Ishikawa (cell line): ENCODE results near the gene GPR78.
A peak's percentile ranks its signal among the peaks of the same experiment; 100 is the strongest.

Source experiments
- CEBPB ChIP-seq: IDR thresholded peaks from 2 replicates; pipeline ENCODE4 v1.6.1; 2012
- CREB1 ChIP-seq: IDR thresholded peaks from 2 replicates; pipeline ENCODE4 v1.6.1; 2012; ENCODE audit warnings: low read depth
- EGR1 ChIP-seq: IDR thresholded peaks from 2 replicates; pipeline ENCODE4 v1.6.1; 2012
- EP300 ChIP-seq: IDR thresholded peaks from 2 replicates; pipeline ENCODE4 v1.6.1; 2012; ENCODE audit warnings: borderline replicate concordance
- FOXM1 ChIP-seq: IDR thresholded peaks from 2 replicates; pipeline ENCODE4 v1.6.1; 2012; ENCODE audit warnings: low read depth, borderline replicate concordance
- MAX ChIP-seq: IDR thresholded peaks from 2 replicates; pipeline ENCODE4 v1.6.1; 2012
- NFIC ChIP-seq: IDR thresholded peaks from 2 replicates; pipeline ENCODE4 v1.6.1; 2012
- RAD21 ChIP-seq: IDR thresholded peaks from 2 replicates; pipeline ENCODE4 v1.6.1; 2012; ENCODE audit warnings: low read depth
- REST ChIP-seq: IDR thresholded peaks from 2 replicates; pipeline ENCODE4 v1.6.1; 2012; ENCODE audit warnings: low read depth, mild to moderate bottlenecking
- TAF1 ChIP-seq: IDR thresholded peaks from 2 replicates; pipeline ENCODE4 v1.6.1; 2012; ENCODE audit warnings: low read depth, mild to moderate bottlenecking
- TCF12 ChIP-seq: IDR thresholded peaks from 2 replicates; pipeline ENCODE4 v1.6.1; 2012; ENCODE audit warnings: low read depth
- TEAD4 ChIP-seq: IDR thresholded peaks from 2 replicates; pipeline ENCODE4 v1.6.1; 2012
- USF1 ChIP-seq: IDR thresholded peaks from 2 replicates; pipeline ENCODE4 v1.6.1; 2012
- YY1 ChIP-seq: IDR thresholded peaks from 2 replicates; pipeline ENCODE4 v1.6.1; 2012; ENCODE audit warnings: low read depth
- ZBTB7A ChIP-seq: IDR thresholded peaks from 2 replicates; pipeline ENCODE4 v1.6.1; 2012; ENCODE audit warnings: low read depth

The GPR78 gene

GRCh38 chr4:8591626-8592365 lies 11.6 kb downstream of the GPR78 start:
- TF ChIP-seq TAF1 (no peak), REST (no peak), EP300 (no peak), RAD21 (no peak), EGR1 (no peak), TEAD4 (no peak), MAX (no peak), CREB1 (no peak)

GRCh38 chr4:8592366-8593263 lies 12.4 kb downstream of the GPR78 start, which contains the start of gene CPZ:
CPZ (plus strand) TSS chr4:8592765; CDS start chr4:8592834, 69 bp downstream.
- TF ChIP-seq EP300 (no peak), CREB1 (no peak), ZBTB7A (peak; percentile 19; the same call in 1 of the 2 replicates), TAF1 (no peak), FOXM1 (no peak), MAX (0 out of 2 replicates have a peak, but pooled peaks have one; percentile 8), NFIC (0 out of 2 replicates have a peak, but pooled peaks have one; percentile 9), RAD21 (no peak), TEAD4 (0 out of 2 replicates have a peak, but pooled peaks have one; percentile 20), USF1 (no peak)

GRCh38 chr4:8593264-8594096 lies 13.3 kb downstream of the GPR78 start:
- TF ChIP-seq NFIC = no peak
- TF ChIP-seq EP300 = no peak
- no peak for TF ChIP-seq USF1
- no peak for TF ChIP-seq TCF12
- TF ChIP-seq TAF1 = no peak
- no peak for TF ChIP-seq CREB1
- TF ChIP-seq FOXM1 = no peak
- TF ChIP-seq REST = no peak
- no peak for TF ChIP-seq EGR1
- TF ChIP-seq ZBTB7A = no peak
- no peak for TF ChIP-seq CEBPB
- TF ChIP-seq TEAD4 = no peak
- no peak for TF ChIP-seq RAD21
- no peak for TF ChIP-seq YY1
- no peak for TF ChIP-seq MAX
